ENCODE data around the gene LPP. TPM values are rescaled to one million over a fixed set of nuclear protein-coding genes. Genes with fewer than 3 reads are reported as not detected.

LPP gene
- total RNA-seq, 3 donors from 2014 or later (not counting 1 experiment from before 2014, with no cell fraction given), result 137 to 163 (median 149) TPM

DNA sequence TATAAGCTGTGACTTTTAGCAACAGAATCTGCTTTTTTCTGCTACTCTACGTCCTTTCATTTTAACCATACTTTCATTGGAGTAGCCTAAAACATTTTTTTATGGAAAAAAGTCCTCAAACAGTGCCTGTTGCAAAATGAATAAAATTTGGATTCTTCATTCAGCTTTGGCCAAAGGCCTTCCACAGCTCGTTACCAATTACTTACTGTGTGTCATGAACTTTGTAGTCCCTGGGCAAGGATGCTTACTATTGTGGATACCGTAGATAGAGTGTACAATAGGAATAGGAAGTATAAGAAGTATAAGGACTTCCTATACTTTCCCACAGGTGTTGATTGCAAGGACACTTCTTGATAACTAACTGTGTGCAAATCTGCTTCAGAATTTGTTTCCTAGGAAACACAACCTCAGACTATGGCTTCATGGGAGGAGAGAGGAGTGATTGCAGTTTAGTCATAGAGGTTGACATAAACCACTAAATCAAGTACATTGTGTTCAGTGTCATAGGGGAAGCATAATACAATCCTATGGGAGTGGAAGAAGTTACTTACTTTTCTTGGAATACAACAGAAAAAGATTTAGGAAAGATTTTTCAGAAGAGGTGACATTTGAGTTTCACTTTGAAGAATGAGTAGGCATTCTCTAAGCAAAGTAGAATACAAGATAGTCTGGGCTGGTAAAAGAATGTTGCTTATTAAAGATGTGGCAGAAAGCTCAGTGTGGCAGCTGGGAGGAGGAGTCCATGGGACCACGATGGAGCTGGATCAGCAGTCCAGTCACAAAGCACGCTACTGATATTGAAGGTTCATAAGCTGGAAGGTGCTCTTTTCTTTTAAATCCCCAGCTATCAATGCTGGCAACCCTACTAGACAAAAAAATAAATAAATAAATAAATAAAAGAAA lies 708.1 kb downstream of the LPP start:
- H3K36me3 Mint-ChIP-seq, result peaks cover 8% of the 10 kb centered on the region
- ATAC-seq (no peak), DNase-seq (no peak)
- intact Hi-C loops (cut with micrococcal nuclease), result no loop called here
- Histone ChIP-seq H3K27ac (ENCODE audit: low read length) (no peak overlapping the region), H3K9me3 (ENCODE audit: control insufficient read depth, insufficient read depth, low read length) (no peaks in the 10 kb centered on the region), H3K4me3 (ENCODE audit: low read length) (no peak overlapping the region), H3K4me1 (ENCODE audit: control insufficient read depth, insufficient read depth, low read length) (no peaks in the 10 kb centered on the region), H3K27me3 (ENCODE audit: control insufficient read depth, insufficient read depth, low read length) (no peaks in the 10 kb centered on the region), H3K36me3 (ENCODE audit: control insufficient read depth, insufficient read depth, low read length) (peaks cover 8% of the 10 kb centered on the region)
- 90% methylated on average over 4 of the region's 5 CpGs for WGBS (ENCODE audit: insufficient coverage)
- H3K9me3 Mint-ChIP-seq, result no peaks in the 10 kb centered on the region
- no peak overlapping the region for H3K27ac Mint-ChIP-seq
- H3K4me1 Mint-ChIP-seq, result peaks cover 6 to 13% of the 10 kb centered on the region in 2 donors
- no peak for TF ChIP-seq CTCF (IDR thresholded peaks at IDR 0.05)
- no peaks in the 10 kb centered on the region for H3K27me3 Mint-ChIP-seq (ENCODE audit: low read depth in 2 of 2)
- H3K4me3 Mint-ChIP-seq, result no peak overlapping the region

- 88% methylated on average over 2 of the region's 3 CpGs for whole genome bisulfite sequencing (ENCODE audit: insufficient coverage)
- Mint-ChIP-seq H3K9me3 (no peaks in the 10 kb centered on the region), H3K4me1 (peaks cover 13% of the 10 kb centered on the region in 2 donors), H3K27ac (no peak overlapping the region), H3K27me3 (ENCODE audit: low read depth in 2 of 2) (no peaks in the 10 kb centered on the region), H3K36me3 (peaks cover 8% of the 10 kb centered on the region), H3K4me3 (no peak overlapping the region)
- DNase-seq, result no peak
- Histone ChIP-seq H3K27me3 (ENCODE audit: control insufficient read depth, insufficient read depth, low read length) (no peaks in the 10 kb centered on the region), H3K27ac (ENCODE audit: low read length) (no peak overlapping the region), H3K4me1 (ENCODE audit: control insufficient read depth, insufficient read depth, low read length) (no peaks in the 10 kb centered on the region), H3K4me3 (ENCODE audit: low read length) (no peak overlapping the region), H3K36me3 (ENCODE audit: control insufficient read depth, insufficient read depth, low read length) (peaks cover 8% of the 10 kb centered on the region), H3K9me3 (ENCODE audit: control insufficient read depth, insufficient read depth, low read length) (no peaks in the 10 kb centered on the region)
- no peak for TF ChIP-seq CTCF (IDR thresholded peaks at IDR 0.05)
- intact Hi-C loops (cut with micrococcal nuclease), result no loop called here
- no peak for ATAC-seq
Observed at GRCh38 chr3:188863999-188864406, 710.0 kb downstream of the LPP start.

GRCh38 chr3:188867691-188868265 lies 713.8 kb downstream of the LPP start:
- Mint-ChIP-seq H3K27me3 (ENCODE audit: low read depth in 2 of 2) (no peaks in the 10 kb centered on the region), H3K4me3 (no peak overlapping the region), H3K36me3 (peaks cover 8% of the 10 kb centered on the region), H3K4me1 (peaks cover 0 to 6% of the 10 kb centered on the region in 2 donors), H3K9me3 (no peaks in the 10 kb centered on the region), H3K27ac (no peak overlapping the region)
- DNase-seq (no peak), ATAC-seq (no peak)
- no peaks in the 10 kb centered on the region for H3K27me3 ChIP-seq (ENCODE audit: control insufficient read depth, insufficient read depth, low read length)
- no peak for TF ChIP-seq CTCF (IDR thresholded peaks at IDR 0.05)
- intact Hi-C loops (cut with micrococcal nuclease), result no loop called here
- H3K27ac ChIP-seq (ENCODE audit: low read length), result no peak overlapping the region
- H3K36me3 ChIP-seq (ENCODE audit: control insufficient read depth, insufficient read depth, low read length), result peaks cover 10% of the 10 kb centered on the region
- no peak overlapping the region for H3K4me3 ChIP-seq (ENCODE audit: low read length)
- WGBS (ENCODE audit: insufficient coverage), result 86% methylated on average over 2 of the region's 4 CpGs
- H3K4me1 ChIP-seq (ENCODE audit: control insufficient read depth, insufficient read depth, low read length), result no peaks in the 10 kb centered on the region
- no peaks in the 10 kb centered on the region for H3K9me3 ChIP-seq (ENCODE audit: control insufficient read depth, insufficient read depth, low read length)
